CD8-positive, alpha-beta memory T cell (primary cell): ENCODE measurements around the gene RBL1. TPM values are rescaled to one million over a fixed set of nuclear protein-coding genes. Genes with fewer than 3 reads are reported as not detected.
"Not testable (repeated sequence)": the region's sequence is repeated elsewhere in the genome, so short reads cannot be mapped to it uniquely, and the experiment has no call there.

Source experiments
- CTCF ChIA-PET: fragments of 350-600 bp; sonication (Branson Sonifier 250); formaldehyde crosslinking; loops from one replicate; lab custom pipeline; 2021; ENCODE audit warnings: antibody characterized with exemption; lab: Charles Lee
- POLR2A ChIA-PET: fragments of 350-600 bp; sonication (Branson Sonifier 250); formaldehyde crosslinking; loops from one replicate; lab custom pipeline; 2021; ENCODE audit warnings: antibody characterized with exemption; lab: Charles Lee
- DNase-seq, 5 donors: peaks; one replicate each; pipeline versions ENCODE4 v3.0.0 to v3.0.0-alpha.2; 2020 to 2022; ENCODE audit warnings: mixed read lengths in 1 of 5
- H3K27ac ChIP-seq: one replicate; pipeline ENCODE4 v1.7.0; 2013; ENCODE audit warnings: low read depth, mild to moderate bottlenecking, low read length, moderate library complexity
- H3K27me3 ChIP-seq: 2 replicates; pipeline ENCODE4 v1.7.0; 2013; ENCODE audit warnings: low read length, mild to moderate bottlenecking; ENCODE audit not compliant: insufficient read depth, poor library complexity, severe bottlenecking
- H3K36me3 ChIP-seq: 2 replicates; pipeline ENCODE4 v1.7.0; 2013; ENCODE audit warnings: mild to moderate bottlenecking, low read length, moderate library complexity; ENCODE audit not compliant: insufficient read depth
- H3K4me1 ChIP-seq: 2 replicates; pipeline ENCODE4 v1.7.0; 2013; ENCODE audit warnings: mild to moderate bottlenecking, low read length, moderate library complexity; ENCODE audit not compliant: insufficient read depth
- H3K4me3 ChIP-seq: 2 replicates; pipeline ENCODE4 v1.7.0; 2013; ENCODE audit warnings: mild to moderate bottlenecking, low read length
- H3K9me3 ChIP-seq: 2 replicates; pipeline ENCODE4 v1.7.0; 2013; ENCODE audit warnings: mild to moderate bottlenecking, low read length
- H3K27ac Mint-ChIP-seq, 8 donors: one replicate each; pipeline ENCODE4 v1.8.0; 2020 to 2021; ENCODE audit warnings: mixed read lengths in 8 of 8, mild to moderate bottlenecking in 6 of 8, inconsistent platforms in 3 of 8, moderate library complexity in 3 of 8
- H3K27me3 Mint-ChIP-seq, 2 donors: one replicate each; pipeline ENCODE4 v1.8.0; 2020 to 2021; ENCODE audit warnings: mixed read lengths in 2 of 2, mild to moderate bottlenecking in 1 of 2, moderate library complexity in 1 of 2
- H3K36me3 Mint-ChIP-seq, 3 donors: one replicate each; pipeline ENCODE4 v1.8.0; 2020 to 2021; ENCODE audit warnings: mixed read lengths in 3 of 3, inconsistent platforms in 1 of 3, mild to moderate bottlenecking in 1 of 3
- H3K4me1 Mint-ChIP-seq, 3 donors: one replicate each; pipeline ENCODE4 v1.8.0; 2020 to 2021; ENCODE audit warnings: mixed read lengths in 3 of 3, inconsistent platforms in 1 of 3, mild to moderate bottlenecking in 1 of 3
- H3K4me3 Mint-ChIP-seq, 7 donors: one replicate each; pipeline ENCODE4 v1.8.0; 2020 to 2021; ENCODE audit warnings: mixed read lengths in 7 of 7, mild to moderate bottlenecking in 6 of 7, moderate library complexity in 4 of 7, inconsistent platforms in 2 of 7
- H3K9me3 Mint-ChIP-seq, 5 donors: one replicate each; pipeline ENCODE4 v1.8.0; 2020 to 2022; ENCODE audit warnings: mixed read lengths in 5 of 5, mild to moderate bottlenecking in 3 of 5, moderate library complexity in 2 of 5, inconsistent platforms in 1 of 5
- polyA plus RNA-seq: library from polyadenylated mRNA; unstranded; fragments of 300-500 nt; fragmentation: Illumina TruSeq; gene quantifications from one replicate; pipeline ENCODE4 v1.2.3, GENCODE V29; 2021
- total RNA-seq, 2 experiments: library from RNA; stranded (reverse); gene quantifications; one replicate each; pipeline ENCODE4 v1.2.3, GENCODE V29; 2021

The RBL1 gene
- total and polyA plus RNA-seq, 3 experiments from 2014 or later = 13.7 to 45.0 (median 44.0) TPM

DNA sequence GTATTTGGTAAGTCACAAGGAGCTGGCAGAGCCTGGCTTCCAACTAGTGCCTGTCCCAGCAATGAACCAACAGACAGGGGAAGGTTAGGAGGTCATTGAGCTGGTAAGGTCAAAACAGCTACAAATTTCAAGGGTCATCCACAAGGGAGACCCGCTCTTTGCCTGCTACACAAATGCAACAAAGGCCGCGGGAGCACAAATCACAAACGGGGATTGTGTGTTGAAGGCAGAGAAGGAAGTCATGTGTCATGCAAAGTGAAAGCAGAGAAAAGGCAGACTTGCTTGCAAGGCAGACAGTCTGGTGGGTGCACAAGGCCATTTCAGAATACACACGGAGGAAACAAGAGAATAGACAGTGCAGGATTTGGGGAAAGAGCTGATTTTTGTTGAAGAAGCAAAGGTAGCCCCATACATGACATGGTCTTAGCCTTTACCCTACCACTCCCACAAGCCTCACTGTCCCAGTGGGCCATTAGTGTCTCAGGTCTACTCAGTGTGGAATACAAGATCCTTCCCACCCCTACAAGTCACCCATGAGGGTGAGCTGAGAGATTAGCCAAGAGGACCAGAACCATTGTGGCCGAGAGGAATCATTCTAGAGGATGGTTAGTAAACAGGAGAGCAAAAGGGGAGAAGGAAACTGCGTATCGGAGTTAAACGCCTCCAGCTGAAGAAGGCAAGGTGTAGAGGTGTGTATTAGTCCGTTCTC is 126.2 kb downstream of the RBL1 start:
- ChIA-PET CTCF (interaction anchor here (0.5 to 1.3 kb wide), 3 partner anchors 17 to 109 kb away, joined by 3 read pairs; no protein-coding TSS in a partner anchor), POLR2A (interaction anchor here (1.5 kb wide), 1 partner anchor 19 kb away, joined by 3 read pairs; no protein-coding TSS in a partner anchor)
- Mint-ChIP-seq H3K27me3 (peaks cover 0 to 2% of the 10 kb centered on the region in 2 donors), H3K27ac (peak overlapping the region; percentile 81 to 97 (median 90)), H3K36me3 (peaks cover 0 to 14% (median 4%) of the 10 kb centered on the region in 3 donors), H3K4me1 (peaks cover 45 to 70% (median 65%) of the 10 kb centered on the region in 3 donors), H3K4me3 (peak overlapping the region; percentile 34 to 80 (median 72)), H3K9me3 (no peaks in the 10 kb centered on the region)
- Histone ChIP-seq H3K36me3 (no peaks in the 10 kb centered on the region), H3K27me3 (no peaks in the 10 kb centered on the region), H3K4me3 (peak overlapping the region; percentile 56), H3K9me3 (no peaks in the 10 kb centered on the region), H3K27ac (no peak overlapping the region), H3K4me1 (peaks cover 69% of the 10 kb centered on the region)
- DNase-seq = peak in 3 of 5 donors; percentile 6 to 56 (median 50)

DNA sequence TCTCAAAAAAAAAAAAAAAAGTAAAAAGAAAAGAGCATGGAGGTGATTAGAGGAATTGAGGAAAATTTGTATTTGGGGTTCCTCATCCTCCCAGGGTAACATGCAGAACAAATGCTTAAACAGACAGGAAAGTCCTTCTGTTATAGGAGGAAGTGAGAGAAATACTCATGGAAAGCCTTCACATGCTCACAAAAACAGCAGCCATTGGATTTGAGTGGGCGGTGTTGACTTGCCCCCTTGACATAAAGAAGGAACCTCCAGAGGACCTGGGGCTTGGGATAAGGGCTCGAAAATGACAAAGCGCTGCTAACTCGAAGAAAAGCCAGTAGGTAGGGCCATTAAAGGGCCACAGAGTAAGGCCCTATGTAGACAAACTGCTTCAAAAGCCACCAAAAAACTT is 126.7 kb downstream of the RBL1 start:
- H3K27ac Mint-ChIP-seq = peak overlapping the region; percentile 81 to 94 (median 90)
- Histone ChIP-seq H3K4me1 (peaks cover 63% of the 10 kb centered on the region), H3K27ac (no peak overlapping the region), H3K4me3 (peak overlapping the region; percentile 56), H3K36me3 (no peaks in the 10 kb centered on the region), H3K27me3 (no peaks in the 10 kb centered on the region), H3K9me3 (no peaks in the 10 kb centered on the region)
- peak overlapping the region in 5 of 7 donors; percentile 52 to 75 (median 72) for H3K4me3 Mint-ChIP-seq
- peaks cover 43 to 70% (median 64%) of the 10 kb centered on the region in 3 donors for H3K4me1 Mint-ChIP-seq
- peaks cover 0 to 14% (median 4%) of the 10 kb centered on the region in 3 donors for H3K36me3 Mint-ChIP-seq
- POLR2A ChIA-PET = interaction anchor here (0.7 kb wide), 1 partner anchor 113 kb away, joined by 6 read pairs; no protein-coding TSS in a partner anchor
- CTCF ChIA-PET = interaction anchor here (0.5 to 1.3 kb wide), 2 partner anchors 39 to 110 kb away, joined by 3 read pairs; no protein-coding TSS in a partner anchor
- no peaks in the 10 kb centered on the region for H3K9me3 Mint-ChIP-seq
- DNase-seq = no peak
- peaks cover 0 to 2% of the 10 kb centered on the region in 2 donors for H3K27me3 Mint-ChIP-seq

GRCh38 chr20:36967636-36968035 is 128.2 kb downstream of the RBL1 start:
- peak overlapping the region in 4 of 7 donors; percentile 10 to 68 (median 46) for H3K4me3 Mint-ChIP-seq
- peaks cover 41 to 61% (median 60%) of the 10 kb centered on the region in 3 donors for H3K4me1 Mint-ChIP-seq
- H3K4me1 ChIP-seq = peaks cover 57% of the 10 kb centered on the region
- H3K9me3 ChIP-seq = peaks cover 2% of the 10 kb centered on the region
- H3K36me3 ChIP-seq = no peaks in the 10 kb centered on the region
- DNase-seq = peak in 1 of 5 donors; percentile 64
- peaks cover 0 to 4% (median 3%) of the 10 kb centered on the region in 5 donors for H3K9me3 Mint-ChIP-seq
- H3K36me3 Mint-ChIP-seq = peaks cover 0 to 18% (median 4%) of the 10 kb centered on the region in 3 donors
- peaks cover 0 to 2% of the 10 kb centered on the region in 2 donors for H3K27me3 Mint-ChIP-seq
- POLR2A ChIA-PET = no interaction called here
- peak overlapping the region; percentile 71 to 95 (median 86) for H3K27ac Mint-ChIP-seq
- H3K27ac ChIP-seq = no peak overlapping the region
- CTCF ChIA-PET = no interaction called here
- H3K27me3 ChIP-seq = no peaks in the 10 kb centered on the region
- no peak overlapping the region for H3K4me3 ChIP-seq

GRCh38 chr20:36966965-36967364 is 128.8 kb downstream of the RBL1 start:
- H3K27me3 Mint-ChIP-seq, H3K9me3 ChIP-seq, POLR2A ChIA-PET, H3K27ac ChIP-seq, H3K4me3 Mint-ChIP-seq, H3K27me3 ChIP-seq, CTCF ChIA-PET, DNase-seq, H3K4me3 ChIP-seq, H3K9me3 Mint-ChIP-seq, H3K36me3 ChIP-seq: not testable (repeated sequence)
- Mint-ChIP-seq H3K4me1 (peaks cover 40 to 61% (median 55%) of the 10 kb centered on the region in 3 donors), H3K36me3 (peaks cover 0 to 22% (median 4%) of the 10 kb centered on the region in 3 donors), H3K27ac (peak overlapping the region in 3 of 8 donors; percentile 79 to 95 (median 91))
- peaks cover 52% of the 10 kb centered on the region for H3K4me1 ChIP-seq

GRCh38 chr20:36962354-36962941 is 133.3 kb downstream of the RBL1 start:
- peaks cover 0 to 12% (median 0%) of the 10 kb centered on the region in 3 donors for H3K36me3 Mint-ChIP-seq
- DNase-seq, H3K4me3 Mint-ChIP-seq, H3K4me3 ChIP-seq, H3K27me3 ChIP-seq, POLR2A ChIA-PET, H3K36me3 ChIP-seq, H3K4me1 ChIP-seq, H3K9me3 ChIP-seq, H3K27ac ChIP-seq, H3K27me3 Mint-ChIP-seq: not testable (repeated sequence)
- CTCF ChIA-PET = interaction anchor here (0.7 kb wide), 1 partner anchor 111 kb away, joined by 3 read pairs; no protein-coding TSS in a partner anchor
- H3K27ac Mint-ChIP-seq = peak overlapping the region in 5 of 8 donors; percentile 43 to 82 (median 63)
- peaks cover 6 to 25% (median 12%) of the 10 kb centered on the region in 3 donors for H3K4me1 Mint-ChIP-seq
- H3K9me3 Mint-ChIP-seq = peaks cover 0 to 10% (median 7%) of the 10 kb centered on the region in 5 donors

DNA sequence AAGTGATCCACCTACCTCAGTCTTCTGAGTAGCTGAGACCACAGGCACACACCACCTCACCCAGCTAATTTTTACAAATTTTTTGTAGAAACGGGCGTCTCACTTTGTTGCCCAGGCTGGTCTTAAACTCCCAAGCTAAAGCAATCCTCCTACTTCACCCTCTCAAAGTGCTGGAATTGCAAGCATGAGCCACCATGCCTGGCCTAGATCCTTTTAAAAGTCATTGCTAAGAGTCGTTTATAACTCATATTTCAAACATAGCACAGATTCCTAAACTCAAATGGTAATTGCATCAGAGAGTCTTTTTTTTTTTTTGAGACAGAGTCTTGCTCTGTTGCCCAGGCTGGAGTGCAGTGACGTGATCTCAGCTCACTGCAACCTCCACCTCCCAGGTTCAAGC is 136.6 kb downstream of the RBL1 start:
- DNase-seq = no peak
- no peaks in the 10 kb centered on the region for H3K27me3 ChIP-seq
- Mint-ChIP-seq H3K27ac (peak overlapping the region in 1 of 8 donors; percentile 44), H3K9me3 (peaks cover 0 to 10% (median 7%) of the 10 kb centered on the region in 5 donors), H3K36me3 (peaks cover 0 to 12% (median 0%) of the 10 kb centered on the region in 3 donors), H3K4me1 (peaks cover 14 to 30% (median 15%) of the 10 kb centered on the region in 3 donors), H3K27me3 (no peaks in the 10 kb centered on the region), H3K4me3 (no peak overlapping the region)
- no peak overlapping the region for H3K4me3 ChIP-seq
- CTCF ChIA-PET = interaction anchor here (0.8 to 1.1 kb wide), 2 partner anchors 16 to 39 kb away, joined by 3 read pairs; no protein-coding TSS in a partner anchor
- peaks cover 6% of the 10 kb centered on the region for H3K9me3 ChIP-seq
- H3K36me3 ChIP-seq = no peaks in the 10 kb centered on the region
- peaks cover 16% of the 10 kb centered on the region for H3K4me1 ChIP-seq
- no peak overlapping the region for H3K27ac ChIP-seq
- POLR2A ChIA-PET = no interaction called here

DNA sequence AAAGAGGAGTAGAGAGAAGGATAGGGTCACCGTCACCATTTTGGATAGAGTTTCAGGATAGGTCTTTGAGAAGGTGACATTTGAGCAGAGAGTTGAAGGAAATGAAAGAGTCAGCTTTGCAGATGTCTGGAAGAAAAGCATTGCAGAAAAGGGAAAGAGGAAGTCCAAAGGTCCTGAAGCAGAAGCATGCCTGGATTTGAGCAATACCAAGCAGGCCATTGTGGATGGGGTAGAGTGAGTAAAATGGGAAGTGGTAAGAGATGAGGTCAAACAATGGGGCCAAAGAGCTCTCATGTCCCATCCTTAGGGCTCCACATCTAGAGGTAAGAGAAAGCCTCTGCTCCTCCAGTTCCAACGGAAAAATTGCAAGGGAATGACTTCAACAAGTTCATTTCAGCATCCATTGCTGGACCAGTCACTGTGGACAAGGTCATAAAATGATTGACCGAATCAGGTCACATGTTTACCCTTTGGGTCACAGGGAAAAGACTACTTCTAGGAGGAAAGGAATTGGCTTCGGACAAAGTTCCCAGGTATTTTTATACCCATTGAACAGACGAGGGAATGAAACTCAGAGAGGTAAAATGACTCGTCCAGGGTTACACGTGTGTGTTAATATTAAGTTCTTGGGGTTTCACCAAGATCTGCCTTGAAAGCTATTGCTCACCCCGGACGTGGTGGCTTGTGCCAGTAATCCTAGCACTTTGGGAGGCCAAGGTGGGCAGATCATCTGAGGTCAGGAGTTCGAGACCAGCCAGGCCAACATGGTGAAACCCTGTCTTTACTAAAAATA is 137.7 kb downstream of the RBL1 start:
- H3K4me3 Mint-ChIP-seq = no peak overlapping the region
- ChIA-PET POLR2A (no interaction called here), CTCF (no interaction called here)
- Histone ChIP-seq H3K9me3 (peaks cover 6% of the 10 kb centered on the region), H3K36me3 (no peaks in the 10 kb centered on the region), H3K27me3 (no peaks in the 10 kb centered on the region), H3K4me1 (peaks cover 16% of the 10 kb centered on the region), H3K27ac (no peak overlapping the region), H3K4me3 (no peak overlapping the region)
- peak overlapping the region in 2 of 8 donors; percentile 4 to 36 for H3K27ac Mint-ChIP-seq
- peaks cover 0 to 12% (median 0%) of the 10 kb centered on the region in 3 donors for H3K36me3 Mint-ChIP-seq
- peaks cover 0 to 10% (median 7%) of the 10 kb centered on the region in 5 donors for H3K9me3 Mint-ChIP-seq
- DNase-seq = no peak
- H3K27me3 Mint-ChIP-seq = no peaks in the 10 kb centered on the region
- peaks cover 16 to 30% (median 17%) of the 10 kb centered on the region in 3 donors for H3K4me1 Mint-ChIP-seq
